Bladder microvascular endothelial cell (primary cell): ENCODE results near the gene CDRT4. TPM values are rescaled to one million over a fixed set of nuclear protein-coding genes. Genes with fewer than 3 reads are reported as not detected.

Source experiments
- total RNA-seq: library from RNA; depleted of rRNA; stranded (reverse); fragments of >200 nt; gene quantifications from 2 replicates; pipeline ENCODE4 v1.2.3, GENCODE V29; 2014

CDRT4 gene
- total RNA-seq: 1.8 and 4.9 TPM in 2 replicates

DNA sequence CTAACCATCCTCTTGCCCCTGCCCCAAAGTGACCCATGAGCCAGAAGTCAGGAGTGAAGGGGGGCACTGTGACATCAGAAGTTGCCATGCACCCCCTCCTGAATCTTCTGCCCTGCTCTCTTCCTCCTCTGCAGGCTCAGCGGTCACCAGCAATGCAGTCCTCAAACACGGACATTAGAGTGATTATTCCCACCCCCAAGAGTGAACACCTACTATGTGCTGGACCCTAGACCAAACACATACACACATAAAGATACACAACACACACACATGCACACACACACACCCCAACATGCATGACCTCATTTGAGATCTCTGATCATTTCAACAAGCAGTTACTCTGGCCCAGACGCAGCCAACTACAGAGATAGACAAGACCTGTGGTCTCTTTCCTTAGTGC, at the start of gene CDRT4:
CDRT4 (minus strand) TSS at position 30 of the 400 bp plus-strand sequence. CDS start 27,383 bp downstream, outside the sequence.

Other genes with a start within 250 kb of the CDRT4 start
- 20.9 and 41.5 TPM in 2 replicates for gene PMP22, start 202.3 kb downstream of the CDRT4 start, total RNA-seq
- not detected in 2 replicates for gene TEKT3, start 126.0 kb downstream of the CDRT4 start, total RNA-seq
- 14.9 and 42.0 TPM in 2 replicates for gene TVP23C, start 95.9 kb upstream of the CDRT4 start, total RNA-seq
- gene FBXW10B, start 152.1 kb upstream of the CDRT4 start, total RNA-seq: 0.32 and 3.2 TPM in 2 replicates
- gene TRIM16, start 216.7 kb upstream of the CDRT4 start, total RNA-seq: 65.4 and 161 TPM in 2 replicates
- 34.2 and 44.1 TPM in 2 replicates for gene ZNF286A, start 232.1 kb upstream of the CDRT4 start, total RNA-seq